Osteocyte (in vitro differentiated cells): ENCODE measurements around the gene JAG1. TPM values are rescaled to one million over a fixed set of nuclear protein-coding genes. Genes with fewer than 3 reads are reported as not detected.
"Not testable (repeated sequence)": the region's sequence is repeated elsewhere in the genome, so short reads cannot be mapped to it uniquely, and the experiment has no call there.

Experiments used
- DNase-seq: peaks from one replicate; pipeline ENCODE4 v3.0.0; 2021; ENCODE audit warnings: mixed read lengths; ENCODE audit not compliant: unreplicated experiment; ENCODE audit errors: extremely low spot score
- H3K27ac Mint-ChIP-seq: one replicate; pipeline ENCODE4 v1.8.0; 2021; ENCODE audit warnings: mild to moderate bottlenecking, mixed read lengths; ENCODE audit not compliant: unreplicated experiment
- H3K27me3 Mint-ChIP-seq: one replicate; pipeline ENCODE4 v1.8.0; 2021; ENCODE audit warnings: mixed read lengths; ENCODE audit not compliant: unreplicated experiment
- H3K36me3 Mint-ChIP-seq: one replicate; pipeline ENCODE4 v1.8.0; 2021; ENCODE audit warnings: mixed read lengths; ENCODE audit not compliant: unreplicated experiment
- H3K4me1 Mint-ChIP-seq: one replicate; pipeline ENCODE4 v1.8.0; 2021; ENCODE audit warnings: mixed read lengths; ENCODE audit not compliant: unreplicated experiment
- H3K4me3 Mint-ChIP-seq: one replicate; pipeline ENCODE4 v1.8.0; 2021; ENCODE audit warnings: mild to moderate bottlenecking, moderate library complexity, mixed read lengths; ENCODE audit not compliant: unreplicated experiment
- H3K9me3 Mint-ChIP-seq: one replicate; pipeline ENCODE4 v1.8.0; 2021; ENCODE audit warnings: mixed read lengths; ENCODE audit not compliant: unreplicated experiment
- total RNA-seq: library from RNA; stranded (reverse); gene quantifications from 2 replicates; pipeline ENCODE4 v1.2.1, GENCODE V29; 2021
- TF ChIP-seq, protein P1 (sequence below): fragments of 200-600 bp; sonication (generic); IDR thresholded peaks from 2 replicates; pipeline ENCODE4 v1.5.0; 2021; ENCODE audit warnings: antibody characterized with exemption, mild to moderate bottlenecking, moderate library complexity

JAG1 gene
- total RNA-seq, 1 donor from 2014 or later, result 254 TPM

DNA sequence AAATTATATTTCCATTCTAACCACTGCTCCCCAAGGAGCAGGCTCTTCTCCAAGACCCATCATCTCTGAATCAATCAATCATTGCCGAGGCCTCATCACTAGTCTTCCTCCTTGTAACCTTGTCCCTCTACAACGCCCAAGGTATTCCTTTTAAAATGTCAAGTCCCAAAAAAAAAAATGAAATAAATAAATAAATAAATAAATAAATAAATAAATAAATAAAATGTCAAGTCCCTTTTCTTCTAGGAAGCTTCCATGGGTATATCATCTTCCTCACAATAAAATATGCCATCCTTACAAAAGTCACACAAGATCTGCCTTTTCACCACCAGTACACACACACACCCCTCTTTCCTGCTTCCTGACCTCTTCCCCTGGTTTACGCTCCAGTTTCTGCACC, 57.6 kb downstream of the JAG1 start:
- Mint-ChIP-seq H3K27ac (no peak overlapping the region), H3K9me3 (peaks cover 8% of the 10 kb centered on the region), H3K4me1 (peaks cover 34% of the 10 kb centered on the region), H3K4me3 (no peak overlapping the region), H3K27me3 (no peaks in the 10 kb centered on the region), H3K36me3 (peaks cover 6% of the 10 kb centered on the region)
- DNase-seq, result no peak
- TF ChIP-seq, protein P1, sequence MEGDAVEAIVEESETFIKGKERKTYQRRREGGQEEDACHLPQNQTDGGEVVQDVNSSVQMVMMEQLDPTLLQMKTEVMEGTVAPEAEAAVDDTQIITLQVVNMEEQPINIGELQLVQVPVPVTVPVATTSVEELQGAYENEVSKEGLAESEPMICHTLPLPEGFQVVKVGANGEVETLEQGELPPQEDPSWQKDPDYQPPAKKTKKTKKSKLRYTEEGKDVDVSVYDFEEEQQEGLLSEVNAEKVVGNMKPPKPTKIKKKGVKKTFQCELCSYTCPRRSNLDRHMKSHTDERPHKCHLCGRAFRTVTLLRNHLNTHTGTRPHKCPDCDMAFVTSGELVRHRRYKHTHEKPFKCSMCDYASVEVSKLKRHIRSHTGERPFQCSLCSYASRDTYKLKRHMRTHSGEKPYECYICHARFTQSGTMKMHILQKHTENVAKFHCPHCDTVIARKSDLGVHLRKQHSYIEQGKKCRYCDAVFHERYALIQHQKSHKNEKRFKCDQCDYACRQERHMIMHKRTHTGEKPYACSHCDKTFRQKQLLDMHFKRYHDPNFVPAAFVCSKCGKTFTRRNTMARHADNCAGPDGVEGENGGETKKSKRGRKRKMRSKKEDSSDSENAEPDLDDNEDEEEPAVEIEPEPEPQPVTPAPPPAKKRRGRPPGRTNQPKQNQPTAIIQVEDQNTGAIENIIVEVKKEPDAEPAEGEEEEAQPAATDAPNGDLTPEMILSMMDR, result no peak

DNA sequence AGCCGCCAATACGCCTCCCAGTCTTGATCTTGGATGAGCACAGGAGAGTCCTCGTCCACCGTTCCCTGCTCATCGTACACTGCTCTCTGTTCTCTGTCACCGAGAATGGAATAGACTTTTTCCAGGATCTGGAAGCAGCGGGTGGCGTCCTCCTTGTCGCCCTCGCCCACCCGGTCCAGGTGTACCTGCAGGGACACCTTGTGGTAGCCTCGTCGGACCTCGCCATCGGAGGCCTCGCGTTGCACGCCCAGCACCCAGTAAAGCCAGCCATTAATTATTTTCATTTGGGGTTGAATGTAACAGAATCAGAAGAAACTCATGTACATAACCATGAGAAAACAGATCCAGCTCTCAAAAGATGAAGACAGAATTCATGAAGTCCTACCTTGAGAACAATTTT, 59.9 kb downstream of the JAG1 start:
- TF ChIP-seq, protein P1, result no peak
- Mint-ChIP-seq H3K36me3 (peaks cover 6% of the 10 kb centered on the region), H3K27ac (no peak overlapping the region), H3K4me1 (peaks cover 31% of the 10 kb centered on the region), H3K4me3 (no peak overlapping the region), H3K9me3 (peaks cover 8% of the 10 kb centered on the region), H3K27me3 (no peaks in the 10 kb centered on the region)
- DNase-seq, result no peak

DNA sequence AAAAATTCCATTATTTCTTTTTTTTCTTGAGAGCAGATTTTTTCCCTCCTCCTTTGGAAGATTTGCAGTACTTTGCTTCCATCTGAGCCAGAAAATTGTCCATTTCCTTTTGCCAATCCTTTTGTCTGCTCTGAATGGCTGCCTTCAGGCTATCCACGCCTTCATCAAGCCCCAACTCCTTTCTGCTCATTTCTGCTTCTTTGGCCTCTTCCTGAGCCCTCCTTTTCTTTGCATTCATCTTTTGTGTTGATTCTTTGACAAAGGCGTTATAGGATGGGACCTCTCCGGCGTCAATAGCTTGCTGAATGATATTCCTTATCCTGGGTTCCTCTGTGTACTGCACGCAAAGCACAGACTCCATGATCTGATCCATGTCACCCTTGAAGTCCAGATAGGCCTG, 60.4 kb downstream of the JAG1 start:
- DNase-seq, H3K4me3 Mint-ChIP-seq, H3K36me3 Mint-ChIP-seq, H3K27me3 Mint-ChIP-seq, H3K27ac Mint-ChIP-seq, H3K9me3 Mint-ChIP-seq: not testable (repeated sequence)
- peaks cover 31% of the 10 kb centered on the region for H3K4me1 Mint-ChIP-seq

DNA sequence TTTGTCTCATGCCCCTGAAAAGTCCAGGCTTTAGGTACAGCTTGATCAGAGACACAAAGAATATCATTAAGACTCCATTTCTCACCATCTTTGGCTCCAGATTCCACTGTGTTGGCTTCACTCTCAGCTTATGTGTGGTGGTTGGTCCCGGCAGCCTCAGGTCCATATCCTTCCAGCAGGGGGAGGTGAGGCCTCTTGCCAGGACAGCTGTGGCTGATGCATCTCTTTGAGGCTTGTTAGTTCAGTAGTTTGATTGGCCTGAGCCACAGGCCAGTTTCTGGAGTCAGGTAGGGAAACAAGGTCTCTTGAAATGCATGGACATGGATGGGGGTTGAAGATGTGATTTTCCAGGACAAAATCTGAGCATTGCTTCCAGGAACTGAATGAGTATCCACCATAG, 62.4 kb downstream of the JAG1 start:
- DNase-seq, result no peak
- Mint-ChIP-seq H3K27me3 (no peaks in the 10 kb centered on the region), H3K36me3 (peaks cover 6% of the 10 kb centered on the region), H3K4me3 (no peak overlapping the region), H3K4me1 (peaks cover 40% of the 10 kb centered on the region), H3K27ac (peak overlapping the region; percentile 21), H3K9me3 (peaks cover 8% of the 10 kb centered on the region)
- TF ChIP-seq, protein P1, result peak; percentile 45

DNA sequence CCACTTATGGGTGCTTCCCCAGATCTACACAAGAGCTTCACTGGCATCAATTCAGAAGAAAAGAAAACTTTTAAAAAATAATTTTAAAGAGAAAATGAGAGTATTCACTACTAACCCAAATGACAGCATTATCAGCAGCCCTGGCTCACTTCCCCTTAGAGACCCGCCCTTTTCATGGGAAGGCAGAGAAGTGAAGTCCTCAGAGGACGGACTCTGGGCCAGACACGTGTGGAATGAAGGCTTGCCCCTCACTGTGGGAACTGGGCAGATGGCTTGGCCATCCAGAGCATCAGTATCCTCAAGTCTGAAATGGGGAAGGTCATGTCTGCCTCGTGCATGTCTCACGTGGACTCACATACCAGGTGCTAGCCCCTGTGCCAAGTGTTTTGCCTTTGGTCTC, 63.5 kb downstream of the JAG1 start:
- no peak for DNase-seq
- H3K27me3 Mint-ChIP-seq, result no peaks in the 10 kb centered on the region
- H3K4me3 Mint-ChIP-seq, result no peak overlapping the region

More for the DNA sequence above, 63.5 kb downstream of the JAG1 start:
- Mint-ChIP-seq H3K4me1 (peaks cover 51% of the 10 kb centered on the region), H3K27ac (peak overlapping the region; percentile 94), H3K36me3 (peaks cover 5% of the 10 kb centered on the region), H3K9me3 (peaks cover 8% of the 10 kb centered on the region)
- TF ChIP-seq, protein P1, result no peak
